IgD-negative memory B cell (primary cell): ENCODE measurements around the gene SYNPR. TPM values are rescaled to one million over a fixed set of nuclear protein-coding genes. Genes with fewer than 3 reads are reported as not detected.
"Not testable (repeated sequence)": the region's sequence is repeated elsewhere in the genome, so short reads cannot be mapped to it uniquely, and the experiment has no call there.

Source experiments
- H3K27ac Mint-ChIP-seq, 3 donors: one replicate each; pipeline ENCODE4 v1.8.0; 2020 to 2022; ENCODE audit warnings: mild to moderate bottlenecking in 3 of 3, mixed read lengths in 3 of 3, moderate library complexity in 1 of 3
- H3K27me3 Mint-ChIP-seq: one replicate; pipeline ENCODE4 v1.8.0; 2021; ENCODE audit warnings: mixed read lengths
- H3K36me3 Mint-ChIP-seq: one replicate; pipeline ENCODE4 v1.8.0; 2020; ENCODE audit warnings: mild to moderate bottlenecking, mixed read lengths
- H3K4me1 Mint-ChIP-seq, 3 donors: one replicate each; pipeline ENCODE4 v1.8.0; 2020 to 2022; ENCODE audit warnings: mixed read lengths in 3 of 3, mild to moderate bottlenecking in 1 of 3
- H3K4me3 Mint-ChIP-seq, 4 donors: one replicate each; pipeline ENCODE4 v1.8.0; 2020 to 2022; ENCODE audit warnings: mild to moderate bottlenecking in 4 of 4, mixed read lengths in 4 of 4, moderate library complexity in 3 of 4
- H3K9me3 Mint-ChIP-seq, 3 donors: one replicate each; pipeline ENCODE4 v1.8.0; 2020 to 2021; ENCODE audit warnings: mixed read lengths in 3 of 3, mild to moderate bottlenecking in 1 of 3
- polyA plus RNA-seq: library from polyadenylated mRNA; unstranded; fragments of 300-500 nt; fragmentation: Illumina TruSeq; gene quantifications from one replicate; pipeline ENCODE4 v1.2.3, GENCODE V29; 2021

Gene SYNPR
- polyA plus RNA-seq: not detected

GRCh38 chr3:63278171-63279004 is at the start of gene SYNPR:
Gene SYNPR (plus strand): TSS chr3:63278308.
- Mint-ChIP-seq H3K9me3 (peaks cover 0 to 3% (median 0%) of the 10 kb centered on the region in 3 donors), H3K4me1 (no peaks in the 10 kb centered on the region), H3K27me3 (peaks cover 15% of the 10 kb centered on the region), H3K27ac (no peak within 1 kb of the TSS), H3K4me3 (no peak within 1 kb of the TSS), H3K36me3 (no peaks in the 10 kb centered on the region)

GRCh38 chr3:63228677-63229076 is 49.4 kb upstream of the SYNPR start:
- Mint-ChIP-seq H3K4me1 (peaks cover 0 to 4% (median 0%) of the 10 kb centered on the region in 3 donors), H3K9me3 (no peaks in the 10 kb centered on the region), H3K27ac (no peak overlapping the region), H3K27me3 (no peaks in the 10 kb centered on the region), H3K4me3 (no peak overlapping the region), H3K36me3 (no peaks in the 10 kb centered on the region)

GRCh38 chr3:63230146-63230545 is 48.0 kb upstream of the SYNPR start:
- Mint-ChIP-seq H3K36me3 (no peaks in the 10 kb centered on the region), H3K4me1 (peaks cover 0 to 4% (median 0%) of the 10 kb centered on the region in 3 donors), H3K9me3 (peaks cover 0 to 2% (median 0%) of the 10 kb centered on the region in 3 donors), H3K27ac (no peak overlapping the region), H3K27me3 (no peaks in the 10 kb centered on the region), H3K4me3 (no peak overlapping the region)

GRCh38 chr3:63231643-63232042 is 46.5 kb upstream of the SYNPR start:
- Mint-ChIP-seq H3K4me3 (no peak overlapping the region), H3K36me3 (no peaks in the 10 kb centered on the region), H3K9me3 (peaks cover 0 to 2% (median 0%) of the 10 kb centered on the region in 3 donors), H3K4me1 (peaks cover 0 to 4% (median 0%) of the 10 kb centered on the region in 3 donors), H3K27ac (no peak overlapping the region), H3K27me3 (no peaks in the 10 kb centered on the region)

GRCh38 chr3:63232764-63233396 is 45.2 kb upstream of the SYNPR start:
- Mint-ChIP-seq H3K36me3 (no peaks in the 10 kb centered on the region), H3K27me3 (no peaks in the 10 kb centered on the region), H3K9me3 (peaks cover 0 to 2% (median 0%) of the 10 kb centered on the region in 3 donors), H3K4me1 (peaks cover 0 to 4% (median 0%) of the 10 kb centered on the region in 3 donors), H3K27ac (no peak overlapping the region), H3K4me3 (no peak overlapping the region)

GRCh38 chr3:63240381-63240902 is 37.7 kb upstream of the SYNPR start:
- no peak overlapping the region for H3K4me3 Mint-ChIP-seq
- no peak overlapping the region for H3K27ac Mint-ChIP-seq
- no peaks in the 10 kb centered on the region for H3K27me3 Mint-ChIP-seq
- no peaks in the 10 kb centered on the region for H3K4me1 Mint-ChIP-seq
- no peaks in the 10 kb centered on the region for H3K36me3 Mint-ChIP-seq
- peaks cover 0 to 4% (median 0%) of the 10 kb centered on the region in 3 donors for H3K9me3 Mint-ChIP-seq

GRCh38 chr3:63242124-63242523 is 36.0 kb upstream of the SYNPR start:
- H3K27me3 Mint-ChIP-seq: no peaks in the 10 kb centered on the region
- peaks cover 0 to 4% (median 0%) of the 10 kb centered on the region in 3 donors for H3K9me3 Mint-ChIP-seq
- no peaks in the 10 kb centered on the region for H3K36me3 Mint-ChIP-seq
- no peaks in the 10 kb centered on the region for H3K4me1 Mint-ChIP-seq
- no peak overlapping the region for H3K4me3 Mint-ChIP-seq
- no peak overlapping the region for H3K27ac Mint-ChIP-seq

GRCh38 chr3:63244486-63244885 is 33.6 kb upstream of the SYNPR start:
- peaks cover 1% of the 10 kb centered on the region for H3K27me3 Mint-ChIP-seq
- no peaks in the 10 kb centered on the region for H3K36me3 Mint-ChIP-seq
- peaks cover 0 to 3% (median 0%) of the 10 kb centered on the region in 3 donors for H3K9me3 Mint-ChIP-seq
- H3K4me1 Mint-ChIP-seq: no peaks in the 10 kb centered on the region
- H3K27ac Mint-ChIP-seq: no peak overlapping the region
- no peak overlapping the region for H3K4me3 Mint-ChIP-seq

- Mint-ChIP-seq H3K4me3 (no peak overlapping the region), H3K4me1 (no peaks in the 10 kb centered on the region), H3K9me3 (no peaks in the 10 kb centered on the region), H3K27me3 (peaks cover 1% of the 10 kb centered on the region), H3K27ac (no peak overlapping the region), H3K36me3 (no peaks in the 10 kb centered on the region)
Observed at GRCh38 chr3:63245726-63246241, 32.3 kb upstream of the SYNPR start.

- no peaks in the 10 kb centered on the region for H3K36me3 Mint-ChIP-seq
- H3K9me3 Mint-ChIP-seq: no peaks in the 10 kb centered on the region
- H3K27me3 Mint-ChIP-seq: peaks cover 3% of the 10 kb centered on the region
- no peak overlapping the region for H3K4me3 Mint-ChIP-seq
- no peak overlapping the region for H3K27ac Mint-ChIP-seq
- H3K4me1 Mint-ChIP-seq: no peaks in the 10 kb centered on the region
Observed at GRCh38 chr3:63248015-63248414, 30.1 kb upstream of the SYNPR start.

- peaks cover 0 to 1% (median 0%) of the 10 kb centered on the region in 3 donors for H3K4me1 Mint-ChIP-seq
- H3K27me3 Mint-ChIP-seq: peaks cover 3% of the 10 kb centered on the region
- no peaks in the 10 kb centered on the region for H3K9me3 Mint-ChIP-seq
- H3K27ac Mint-ChIP-seq: no peak overlapping the region
- no peaks in the 10 kb centered on the region for H3K36me3 Mint-ChIP-seq
- H3K4me3 Mint-ChIP-seq: no peak overlapping the region
Observed at GRCh38 chr3:63251499-63251898, 26.6 kb upstream of the SYNPR start.

GRCh38 chr3:63255819-63256218 is 22.3 kb upstream of the SYNPR start:
- not testable (repeated sequence) for H3K4me1 Mint-ChIP-seq, H3K27ac Mint-ChIP-seq, H3K9me3 Mint-ChIP-seq, H3K36me3 Mint-ChIP-seq, H3K27me3 Mint-ChIP-seq, H3K4me3 Mint-ChIP-seq

GRCh38 chr3:63264716-63265115 is 13.4 kb upstream of the SYNPR start:
- no peaks in the 10 kb centered on the region for H3K4me1 Mint-ChIP-seq
- no peak overlapping the region for H3K27ac Mint-ChIP-seq

GRCh38 chr3:63274359-63274758 is 3.7 kb upstream of the SYNPR start:
- no peak overlapping the region for H3K27ac Mint-ChIP-seq
- no peak overlapping the region for H3K4me3 Mint-ChIP-seq
- H3K36me3 Mint-ChIP-seq: no peaks in the 10 kb centered on the region
- H3K9me3 Mint-ChIP-seq: peaks cover 0 to 3% (median 2%) of the 10 kb centered on the region in 3 donors
- H3K27me3 Mint-ChIP-seq: peaks cover 13% of the 10 kb centered on the region
- no peaks in the 10 kb centered on the region for H3K4me1 Mint-ChIP-seq

More at GRCh38 chr3:63264716-63265115, 13.4 kb upstream of the SYNPR start:
- Mint-ChIP-seq H3K4me3 (no peak overlapping the region), H3K9me3 (peaks cover 0 to 3% (median 3%) of the 10 kb centered on the region in 3 donors), H3K36me3 (no peaks in the 10 kb centered on the region), H3K27me3 (no peaks in the 10 kb centered on the region)
